GM23338 (cell line): ENCODE measurements around the gene PXMP2. TPM values are rescaled to one million over a fixed set of nuclear protein-coding genes. Genes with fewer than 3 reads are reported as not detected.

Experiments
- ATAC-seq: fragments of 200-7000 bp; cut with Tn5 transposase; 3 replicates; pipeline ENCODE4 v1.9.1; 2020
- DNase-seq: peaks from one replicate; pipeline ENCODE4 v3.0.0-alpha.2; 2015; ENCODE audit warnings: low spot score
- H2AFZ ChIP-seq: fragments of 200-600 bp; sonication (generic); 2 replicates; pipeline ENCODE4 v1.8.0; 2016; ENCODE audit warnings: antibody characterized with exemption, mild to moderate bottlenecking, moderate library complexity
- H3F3A ChIP-seq: fragments of 200-600 bp; sonication (generic); replicated peaks from 2 replicates; pipeline ENCODE4 v1.8.0; 2017; ENCODE audit warnings: antibody characterized with exemption, mixed run types, low read depth
- H3K27ac ChIP-seq: fragments of 200-600 bp; sonication (generic); 2 replicates; pipeline ENCODE4 v1.6.1; 2016; ENCODE audit warnings: low read depth
- H3K27me3 ChIP-seq: fragments of 200-600 bp; sonication (generic); 2 replicates; pipeline ENCODE4 v1.8.0; 2016; ENCODE audit warnings: mild to moderate bottlenecking, mixed run types, moderate library complexity; ENCODE audit not compliant: insufficient read depth
- H3K36me3 ChIP-seq: fragments of 200-600 bp; sonication (generic); 2 replicates; pipeline ENCODE4 v1.8.0; 2016; ENCODE audit warnings: mild to moderate bottlenecking; ENCODE audit not compliant: insufficient read depth
- H3K4me1 ChIP-seq: fragments of 200-600 bp; sonication (generic); 2 replicates; pipeline ENCODE4 v1.8.0; 2016; ENCODE audit warnings: mild to moderate bottlenecking, moderate library complexity; ENCODE audit not compliant: insufficient read depth
- H3K4me2 ChIP-seq: fragments of 200-600 bp; sonication (generic); 2 replicates; pipeline ENCODE4 v1.7.1; 2017; ENCODE audit warnings: mixed run types
- H3K4me3 ChIP-seq: fragments of 200-600 bp; sonication (generic); 2 replicates; pipeline ENCODE4 v1.6.1; 2016; ENCODE audit warnings: mixed run types
- H3K79me2 ChIP-seq: fragments of 200-600 bp; sonication (generic); replicated peaks from 2 replicates; pipeline ENCODE4 v1.8.0; 2017; ENCODE audit warnings: mild to moderate bottlenecking; ENCODE audit not compliant: insufficient read depth
- H3K9me2 ChIP-seq: fragments of 200-600 bp; sonication (generic); 2 replicates; pipeline ENCODE4 v1.8.0; 2017; ENCODE audit not compliant: insufficient read depth
- H4K20me1 ChIP-seq: fragments of 200-600 bp; sonication (generic); replicated peaks from 2 replicates; pipeline ENCODE4 v1.8.0; 2017; ENCODE audit warnings: mild to moderate bottlenecking; ENCODE audit not compliant: insufficient read depth
- H3K27ac Mint-ChIP-seq: 2 replicates; pipeline ENCODE4 v1.8.0; 2020; ENCODE audit warnings: inconsistent platforms, mild to moderate bottlenecking, moderate library complexity, mixed read lengths
- H3K27me3 Mint-ChIP-seq: 3 replicates; pipeline ENCODE4 v1.8.0; 2022; ENCODE audit warnings: low read depth, mild to moderate bottlenecking, moderate library complexity, mixed read lengths, inconsistent platforms; ENCODE audit not compliant: insufficient read depth, poor library complexity
- H3K36me3 Mint-ChIP-seq: 3 replicates; pipeline ENCODE4 v1.8.0; 2021; ENCODE audit warnings: low read depth, mild to moderate bottlenecking, inconsistent platforms, moderate library complexity, mixed read lengths
- H3K4me1 Mint-ChIP-seq: 3 replicates; pipeline ENCODE4 v1.8.0; 2020; ENCODE audit warnings: mild to moderate bottlenecking, inconsistent platforms, mixed read lengths
- H3K4me3 Mint-ChIP-seq: 3 replicates; pipeline ENCODE4 v1.8.0; 2021; ENCODE audit warnings: moderate library complexity, mild to moderate bottlenecking, inconsistent platforms, mixed read lengths
- H3K9me3 Mint-ChIP-seq: 3 replicates; pipeline ENCODE4 v1.8.0; 2020; ENCODE audit warnings: moderate library complexity, mild to moderate bottlenecking, inconsistent platforms, mixed read lengths
- CREB1 ChIP-seq: fragments of 250-450 bp; sonication (Bioruptor Pico); IDR thresholded peaks from 2 replicates; pipeline ENCODE4 v1.5.0; 2020; ENCODE audit warnings: low read depth, mild to moderate bottlenecking, moderate library complexity
- CTCF ChIP-seq, 2 experiments: fragments of 200-600 bp in 1 of 2; sonication (generic) in 1 of 2; conservative IDR thresholded peaks; 2 replicates each; pipeline versions ENCODE4 v1.5.1 to v1.6.1; 2016 to 2017; ENCODE audit warnings: antibody characterized with exemption in 2 of 2, low read depth in 2 of 2, mild to moderate bottlenecking in 2 of 2, moderate library complexity in 1 of 2
- ETS1 ChIP-seq: IDR thresholded peaks from 2 replicates; pipeline ENCODE4 v1.6.1; 2016; ENCODE audit warnings: antibody characterized with exemption
- POLR2AphosphoS5 ChIP-seq: IDR thresholded peaks from 2 replicates; pipeline ENCODE4 v1.6.1; 2016; ENCODE audit warnings: antibody characterized with exemption, low read depth
- REST ChIP-seq: IDR thresholded peaks from one replicate; pipeline ENCODE4 v1.6.1; 2018; ENCODE audit warnings: antibody characterized with exemption; ENCODE audit not compliant: unreplicated experiment
- STAT1 ChIP-seq: IDR thresholded peaks from one replicate; pipeline ENCODE4 v1.6.1; 2016; ENCODE audit warnings: antibody characterized with exemption; ENCODE audit not compliant: unreplicated experiment
- ZNF462 ChIP-seq: fragments of 250-450 bp; sonication (Bioruptor Pico); IDR thresholded peaks from 2 replicates; pipeline ENCODE4 v1.5.0; 2020; ENCODE audit warnings: mild to moderate bottlenecking, moderate library complexity
- polyA plus RNA-seq: library from polyadenylated mRNA; unstranded; fragments of >200 nt; fragmentation: Nextera tagmentation; extraction: Ambion mirVana; gene quantifications from 2 replicates; pipeline ENCODE4 v1.2.1, GENCODE V29; 2016
- total RNA-seq: library from RNA; depleted of rRNA; stranded (reverse); fragments of >200 nt; shearing (Covaris generic); gene quantifications from 2 replicates; pipeline ENCODE4 v1.2.3, GENCODE V29; 2014

PXMP2 gene
- total and polyA plus RNA-seq, 2 experiments from 2014 or later, result 17.3 to 19.7 TPM

GRCh38 chr12:132658149-132658894 is 29.1 kb upstream of the PXMP2 start:
- peaks cover 2% of the 10 kb centered on the region for H3K27me3 Mint-ChIP-seq
- Histone ChIP-seq H3K4me1 (no peaks in the 10 kb centered on the region), H2AFZ (no peak overlapping the region), H3K79me2 (no peaks in the 10 kb centered on the region), H4K20me1 (peaks cover 6% of the 10 kb centered on the region), H3K36me3 (peaks cover 77% of the 10 kb centered on the region), H3K9me2 (no peaks in the 10 kb centered on the region), H3K4me2 (no peak overlapping the region), H3F3A (0 out of 2 replicates have a peak, but pooled peaks cover 12% of the 10 kb centered on the region), H3K27me3 (no peaks in the 10 kb centered on the region), H3K27ac (no peak overlapping the region), H3K4me3 (no peak overlapping the region)
- no peaks in the 10 kb centered on the region for H3K9me3 Mint-ChIP-seq
- H3K36me3 Mint-ChIP-seq, result peaks cover 93% of the 10 kb centered on the region
- ATAC-seq (no peak), DNase-seq (no peak)
- no peak overlapping the region for H3K4me3 Mint-ChIP-seq
- no peak for TF ChIP-seq STAT1
- no peak for TF ChIP-seq CTCF (conservative IDR thresholded peaks at IDR 0.05; ENCODE audit: low read depth in 2 of 2)
- TF ChIP-seq REST, result no peak
- no peak for TF ChIP-seq POLR2AphosphoS5
- TF ChIP-seq CREB1 (CRISPR knock-in tag), result no peak
- no peak for TF ChIP-seq ETS1
- no peak for TF ChIP-seq ZNF462 (CRISPR knock-in tag)
- no peaks in the 10 kb centered on the region for H3K4me1 Mint-ChIP-seq
- no peak overlapping the region for H3K27ac Mint-ChIP-seq
